DMS79 (cell line): ENCODE results near the gene BBS9.
A peak's percentile ranks its signal among the peaks of the same experiment; 100 is the strongest.
"Not testable (repeated sequence)": the region's sequence is repeated elsewhere in the genome, so short reads cannot be mapped to it uniquely, and the experiment has no call there.

Source experiments
- DNase-seq: peaks from one replicate; lab custom pipeline; 2025; lab: John Stamatoyannopoulos, UW

BBS9 gene

DNA sequence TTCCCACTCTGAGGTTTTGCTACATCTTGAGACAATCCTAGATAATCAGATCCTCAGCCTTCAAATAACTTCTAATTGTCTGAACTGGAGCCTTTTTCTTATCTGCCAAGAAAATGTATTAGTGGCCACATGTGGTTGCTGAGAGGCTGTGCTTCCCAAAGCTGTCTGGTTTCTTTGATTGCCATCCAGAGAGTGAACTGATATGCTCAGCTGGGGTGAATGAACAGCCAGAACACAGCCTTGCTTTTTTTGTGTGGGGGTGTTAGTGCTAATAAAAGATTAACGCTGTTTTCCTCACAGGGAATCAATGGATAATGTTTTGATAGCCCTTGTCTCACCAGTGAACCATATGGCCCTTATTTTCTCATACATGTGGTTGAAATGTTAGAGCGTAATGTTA, 66.9 kb downstream of the BBS9 start:
- DNase-seq, result peak; percentile 64

GRCh38 chr7:33200282-33200681, 70.9 kb downstream of the BBS9 start:
- DNase-seq, result no peak

DNA sequence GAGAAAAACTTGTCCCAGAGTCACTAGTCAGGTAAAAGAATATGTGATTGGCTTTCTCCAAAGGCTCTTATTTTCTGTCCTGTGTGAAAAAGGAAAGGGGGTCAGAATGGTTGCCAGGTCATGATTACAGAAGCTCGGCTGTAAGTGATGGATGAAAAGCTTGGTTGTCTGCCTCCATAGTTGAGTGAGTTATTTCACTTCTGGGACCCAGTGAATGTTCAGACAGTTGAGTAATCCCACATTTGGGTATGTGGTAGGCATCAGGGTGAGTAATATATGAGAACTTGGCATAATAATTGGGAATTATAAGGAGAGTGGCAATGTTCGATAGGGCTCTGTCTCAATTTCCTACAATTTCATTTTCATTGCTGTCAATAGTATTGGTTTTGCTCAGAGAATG, 72.5 kb downstream of the BBS9 start:
- no peak for DNase-seq

DNA sequence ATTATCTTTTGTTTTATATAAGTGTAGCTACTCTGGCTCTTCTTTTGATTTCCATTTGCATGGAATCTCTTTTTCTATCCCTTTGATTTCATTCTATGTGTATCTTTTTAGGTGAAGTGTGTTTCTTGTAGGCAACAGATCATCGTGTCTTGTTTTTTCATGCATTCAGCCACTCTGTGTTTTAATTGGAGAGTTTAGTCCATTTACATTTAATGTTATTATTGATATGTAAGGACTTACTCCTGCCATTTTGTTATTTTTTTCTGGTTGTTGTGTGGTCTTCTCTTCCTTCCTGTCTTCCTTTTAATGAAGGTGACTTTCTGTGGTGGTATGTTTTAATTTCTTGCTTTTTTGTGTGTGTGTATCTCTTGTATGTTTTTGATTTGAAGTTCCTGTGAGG, 81.6 kb downstream of the BBS9 start:
- DNase-seq, result no peak

- no peak for DNase-seq
These were observed 82.8 kb downstream of the BBS9 start for GRCh38 chr7:33212144-33212543.

- no peak for DNase-seq
These were observed 86.6 kb downstream of the BBS9 start for GRCh38 chr7:33215992-33216391.

- no peak for DNase-seq
These were observed 88.2 kb downstream of the BBS9 start for GRCh38 chr7:33217595-33217994.

DNA sequence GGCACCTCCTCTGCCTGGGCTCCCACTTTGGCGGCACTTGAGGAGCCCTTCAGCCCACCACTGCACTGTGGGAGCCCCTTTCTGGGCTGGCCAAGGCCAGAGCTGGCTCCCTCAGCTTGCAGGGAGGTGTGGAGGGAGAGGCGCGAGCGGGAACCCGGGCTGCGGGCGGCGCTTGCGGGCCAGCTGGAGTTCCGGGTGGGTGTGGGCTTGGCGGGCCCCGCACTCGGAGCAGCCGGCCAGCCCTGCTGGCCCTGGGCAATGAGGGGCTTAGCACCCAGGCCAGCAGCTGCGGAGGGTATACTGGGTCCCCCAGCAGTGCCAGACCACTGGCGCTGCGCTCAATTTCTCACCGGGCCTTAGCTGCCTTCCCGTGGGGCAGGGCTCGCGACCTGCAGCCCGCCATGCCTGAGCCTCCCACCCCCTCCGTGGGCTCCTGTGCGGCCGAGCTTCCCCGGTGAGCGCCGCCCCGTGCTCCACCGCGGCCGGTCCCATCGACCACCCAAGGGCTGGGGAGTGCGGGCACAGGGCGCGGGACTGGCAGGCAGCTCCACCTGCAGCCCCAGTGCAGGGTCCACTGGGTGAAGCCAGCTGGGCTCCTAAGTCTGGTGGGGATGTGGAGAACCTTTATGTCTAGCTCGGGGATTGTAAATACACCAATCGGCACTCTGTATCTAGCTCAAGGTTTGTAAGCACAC, 89.6 kb downstream of the BBS9 start:
- not testable (repeated sequence) for DNase-seq

- DNase-seq, result no peak
These were observed 90.9 kb downstream of the BBS9 start for GRCh38 chr7:33220231-33220630.

GRCh38 chr7:33221390-33221789, 92.0 kb downstream of the BBS9 start:
- no peak for DNase-seq

DNA sequence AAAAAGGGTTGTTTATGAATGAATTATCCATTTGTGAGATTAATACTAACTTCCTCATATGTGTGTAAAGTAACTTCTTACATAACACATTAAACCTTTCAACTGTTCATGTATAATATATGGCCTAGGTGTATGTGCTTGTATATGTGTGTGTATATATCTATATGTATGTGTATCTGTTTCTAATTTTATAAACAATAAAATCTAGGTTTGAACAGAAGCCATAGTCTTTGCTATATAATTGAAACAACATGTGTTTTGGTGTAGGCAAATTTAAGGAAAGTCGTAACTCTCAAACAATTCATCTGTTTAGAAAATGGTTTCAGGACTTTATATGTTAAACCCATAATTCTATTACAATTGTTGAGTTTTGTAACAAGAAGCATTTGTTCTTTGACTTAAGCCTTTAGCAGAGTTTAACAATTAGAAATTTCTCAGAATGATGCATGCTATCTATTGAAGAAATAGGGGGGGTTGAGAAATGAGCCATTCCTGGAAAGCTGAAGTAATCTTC, 103.3 kb downstream of the BBS9 start:
- DNase-seq, result no peak

- DNase-seq, result no peak
These were observed 104.3 kb downstream of the BBS9 start for GRCh38 chr7:33233659-33234058.

GRCh38 chr7:33237036-33237435, 107.7 kb downstream of the BBS9 start:
- no peak for DNase-seq

DNA sequence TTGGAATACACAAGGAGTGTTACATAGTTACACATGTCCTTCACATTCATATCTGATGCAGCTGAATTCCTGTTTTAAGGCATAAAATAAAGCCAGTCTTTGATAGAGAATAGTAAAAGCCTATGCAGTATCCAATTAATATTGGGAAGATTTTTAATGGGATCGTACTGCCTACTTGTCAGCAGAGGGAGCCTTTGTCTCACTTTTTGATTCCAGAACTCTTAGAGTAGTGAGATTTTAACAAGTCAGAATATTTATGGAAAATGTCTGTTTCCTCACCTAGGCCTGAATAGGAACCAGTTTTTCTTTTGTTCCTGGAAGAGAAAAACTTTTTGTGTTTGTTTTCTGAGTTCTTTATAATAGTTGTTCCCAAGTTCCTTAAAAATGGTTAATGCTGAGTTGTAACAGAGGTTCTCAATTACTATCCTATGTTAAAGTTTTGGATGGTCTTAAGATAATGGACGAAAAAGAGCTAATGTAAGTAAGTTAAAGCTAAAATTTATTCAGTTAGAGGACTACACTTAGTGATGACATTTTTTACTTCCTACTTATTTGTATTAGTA, 114.0 kb downstream of the BBS9 start:
- DNase-seq, result peak; percentile 46

GRCh38 chr7:33248671-33249070, 119.3 kb downstream of the BBS9 start:
- no peak for DNase-seq

DNA sequence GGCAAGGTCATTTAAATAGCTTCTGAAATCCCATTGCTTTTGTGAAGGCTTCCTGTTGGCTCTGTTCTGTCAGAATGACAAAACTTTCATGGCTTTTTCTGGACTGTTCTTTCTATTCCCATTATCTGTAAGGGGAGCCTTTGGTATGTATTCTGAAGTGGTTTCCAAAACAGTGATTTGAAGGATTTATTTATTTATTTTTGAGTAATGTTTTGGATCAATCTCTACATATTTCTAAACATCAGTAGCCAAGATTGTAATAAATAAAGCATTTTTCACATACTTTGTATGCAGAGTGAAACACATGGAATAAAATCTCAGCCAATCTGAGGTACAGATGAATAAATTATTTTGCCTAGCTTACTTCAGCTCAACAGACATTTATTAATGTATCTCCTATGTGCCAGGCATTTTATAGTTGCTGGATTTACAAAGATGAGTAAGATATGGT, 121.1 kb downstream of the BBS9 start:
- DNase-seq, result no peak

DNA sequence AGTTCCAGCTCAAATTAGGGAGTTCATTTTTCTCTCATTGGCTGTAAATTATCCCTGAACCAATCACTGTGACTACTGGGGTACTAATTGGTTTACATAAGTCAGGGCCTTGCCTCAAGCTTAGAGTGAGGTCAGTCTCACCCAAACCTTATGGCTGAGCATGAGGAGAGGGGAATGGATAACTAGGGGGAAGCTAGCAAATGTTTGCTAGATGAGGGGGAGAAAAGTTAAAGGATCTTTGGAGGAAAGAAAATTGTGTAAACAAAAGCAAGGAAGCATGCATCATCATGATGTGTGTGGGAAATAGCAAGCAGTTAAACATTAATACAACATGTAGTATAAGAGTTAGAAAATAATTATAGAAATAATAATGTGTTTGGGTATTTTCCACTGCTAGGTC, 121.9 kb downstream of the BBS9 start:
- DNase-seq, result no peak

- DNase-seq, result no peak
These were observed 129.2 kb downstream of the BBS9 start for GRCh38 chr7:33258491-33258951.

DNA sequence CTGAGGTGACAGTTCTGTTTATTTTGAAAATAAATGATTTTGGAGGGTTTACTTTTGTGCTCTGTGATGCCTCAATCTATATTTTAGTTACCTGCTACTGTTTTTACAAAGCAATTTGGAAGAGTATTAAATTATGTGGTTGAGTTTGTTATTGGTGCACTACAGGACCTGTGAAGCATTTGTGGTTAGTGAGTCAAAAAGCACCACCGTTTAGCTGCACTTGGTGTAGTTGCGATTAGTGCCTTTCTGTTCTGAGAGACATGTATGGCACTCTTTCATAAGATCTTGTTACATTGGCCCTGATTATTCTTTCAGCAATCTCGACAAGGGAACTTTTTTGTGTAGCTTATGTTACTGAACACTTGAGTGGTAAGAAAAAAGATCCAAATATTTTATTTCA, 132.2 kb downstream of the BBS9 start:
- no peak for DNase-seq

GRCh38 chr7:33262476-33262875, 133.1 kb downstream of the BBS9 start:
- no peak for DNase-seq

GRCh38 chr7:33271839-33272371, 142.5 kb downstream of the BBS9 start:
- not testable (repeated sequence) for DNase-seq

DNA sequence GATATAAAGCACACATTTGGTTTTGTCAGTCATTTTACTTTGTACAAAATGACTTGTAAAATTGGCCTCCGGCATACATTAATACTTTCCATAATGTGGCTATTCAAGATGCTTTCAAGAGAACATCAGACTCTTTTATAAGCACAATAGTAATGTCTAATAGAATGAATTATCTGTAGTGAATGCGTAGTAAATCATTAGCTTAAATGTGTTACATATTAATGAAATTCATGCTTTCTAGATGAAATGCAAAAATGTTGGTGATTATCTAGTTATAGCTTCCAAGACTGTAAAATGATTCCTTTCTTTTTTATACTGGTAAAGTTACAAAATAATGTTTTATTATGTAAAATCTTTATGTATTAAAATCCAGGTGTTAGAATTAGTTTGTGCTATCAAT, 144.0 kb downstream of the BBS9 start:
- no peak for DNase-seq

GRCh38 chr7:33276325-33276724, 147.0 kb downstream of the BBS9 start:
- no peak for DNase-seq
